Lung (tissue), 12 donors: Measurements from ENCODE around the gene CREB5. TPM values are rescaled to one million over a fixed set of nuclear protein-coding genes. Genes with fewer than 3 reads are reported as not detected.

ENCODE experiments used
- ATAC-seq: fragments of 200-7000 bp; cut with Tn5 transposase; one replicate; pipeline ENCODE4 v1.9.1; 2020; ENCODE audit warnings: moderate number of reproducible peaks; ENCODE audit not compliant: insufficient read depth, low FRiP score
- DNase-seq, 3 donors: peaks; one replicate each; pipeline ENCODE4 v3.0.0-alpha.2; 2013 to 2017
- H3K27ac ChIP-seq, 2 donors: one replicate each; pipeline ENCODE4 v1.5.1; 2013; ENCODE audit warnings: mild to moderate bottlenecking in 2 of 2, moderate library complexity in 2 of 2, control low read depth in 1 of 2, inconsistent platforms in 1 of 2, low read depth in 1 of 2, low read length in 1 of 2
- H3K27me3 ChIP-seq, 3 donors: one replicate each; pipeline ENCODE4 v1.5.1; 2013; ENCODE audit warnings: low read length in 2 of 3; ENCODE audit not compliant: control insufficient read depth in 3 of 3, insufficient read depth in 3 of 3
- H3K36me3 ChIP-seq, 4 donors: one replicate each; pipeline ENCODE4 v1.5.1; 2013; ENCODE audit warnings: low read length in 4 of 4, mild to moderate bottlenecking in 1 of 4, moderate library complexity in 1 of 4; ENCODE audit not compliant: control insufficient read depth in 4 of 4, insufficient read depth in 4 of 4
- H3K4me1 ChIP-seq, 5 donors: one replicate each; pipeline ENCODE4 v1.5.1; 2013; ENCODE audit warnings: low read length in 5 of 5, mild to moderate bottlenecking in 2 of 5, moderate library complexity in 1 of 5; ENCODE audit not compliant: control insufficient read depth in 5 of 5, insufficient read depth in 5 of 5
- H3K4me3 ChIP-seq: one replicate; pipeline ENCODE4 v1.5.1; 2013; ENCODE audit warnings: mild to moderate bottlenecking, control low read depth, moderate library complexity
- H3K9ac ChIP-seq, 2 donors: one replicate each; pipeline ENCODE4 v1.5.1; 2013; ENCODE audit warnings: low read length in 2 of 2, control low read depth in 1 of 2; ENCODE audit not compliant: insufficient read depth in 1 of 2
- H3K9me3 ChIP-seq, 4 donors: one replicate each; pipeline ENCODE4 v1.5.1; 2013; ENCODE audit warnings: low read length in 3 of 4, mild to moderate bottlenecking in 1 of 4, moderate library complexity in 1 of 4; ENCODE audit not compliant: control insufficient read depth in 4 of 4, insufficient read depth in 3 of 4
- WGBS, 2 donors: extraction: QIAGEN DNeasy Blood & Tissue Kit; methylation state at CpG; one replicate each; pipeline ENCODE4 v1.1.7; 2013; 5-methylcytosine and 5-hydroxymethylcytosine counted together
- polyA plus RNA-seq, 2 donors: library from polyadenylated mRNA; stranded (reverse); fragments of 200-250 nt; gene quantifications; one replicate each; pipeline ENCODE4 v1.2.1, GENCODE V29; 2013
- total RNA-seq, 2 donors: library from RNA; depleted of rRNA in 1 of 2; stranded (reverse); fragments of >200 nt in 1 of 2; gene quantifications; one replicate each; pipeline ENCODE4 v1.2.1, GENCODE V29; 2014 to 2021
- TF ChIP-seq, protein P1 (sequence below): IDR thresholded peaks from 2 replicates; pipeline ENCODE4 v1.5.1; 2012; ENCODE audit warnings: mild to moderate bottlenecking; ENCODE audit errors: control extremely low read depth, extremely low read depth
- donor health status: control.
- donor health status: control.
- donor health status: Bipolar disorder and iron deficiency.
- donor health status: healthy.
- donor health status: DM: yes; HTN: yes; CAD: no.

CREB5 gene
- total and polyA plus RNA-seq, 4 donors: 2.7 to 23.1 (median 9.6) TPM

DNA sequence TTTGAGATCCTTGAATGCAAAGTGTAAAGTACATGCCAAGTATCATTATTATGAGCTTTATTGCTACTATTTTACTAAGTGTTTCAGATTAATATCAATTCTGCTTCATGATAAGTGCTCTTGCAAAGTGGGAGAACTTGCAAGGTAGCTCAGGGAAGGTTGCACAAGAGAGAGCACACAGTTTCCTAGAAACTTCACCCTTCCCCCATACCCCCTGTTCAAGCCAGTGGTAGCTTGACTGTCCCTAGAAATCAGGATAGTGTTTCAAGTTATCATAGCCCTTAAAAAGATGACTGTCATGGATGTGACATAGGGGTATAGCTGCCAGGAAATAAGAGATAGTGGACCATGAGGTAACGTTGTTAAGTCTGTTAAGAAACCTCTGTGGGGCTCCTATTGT lies 294.3 kb downstream of the CREB5 start:
- no peak overlapping the region for H3K27ac ChIP-seq
- no peaks in the 10 kb centered on the region for H3K27me3 ChIP-seq
- H3K4me1 ChIP-seq: peaks cover 2 to 25% (median 10%) of the 10 kb centered on the region in 5 donors
- WGBS, 2 donors: 71 to 81% methylated on average over 1 of the region's 1 CpG
- DNase-seq (peak in 1 of 3 donors; percentile 79), ATAC-seq (peak; percentile 41)
- H3K4me3 ChIP-seq: no peak overlapping the region
- H3K9me3 ChIP-seq: no peaks in the 10 kb centered on the region
- no peak overlapping the region for H3K9ac ChIP-seq
- TF ChIP-seq, protein P1, sequence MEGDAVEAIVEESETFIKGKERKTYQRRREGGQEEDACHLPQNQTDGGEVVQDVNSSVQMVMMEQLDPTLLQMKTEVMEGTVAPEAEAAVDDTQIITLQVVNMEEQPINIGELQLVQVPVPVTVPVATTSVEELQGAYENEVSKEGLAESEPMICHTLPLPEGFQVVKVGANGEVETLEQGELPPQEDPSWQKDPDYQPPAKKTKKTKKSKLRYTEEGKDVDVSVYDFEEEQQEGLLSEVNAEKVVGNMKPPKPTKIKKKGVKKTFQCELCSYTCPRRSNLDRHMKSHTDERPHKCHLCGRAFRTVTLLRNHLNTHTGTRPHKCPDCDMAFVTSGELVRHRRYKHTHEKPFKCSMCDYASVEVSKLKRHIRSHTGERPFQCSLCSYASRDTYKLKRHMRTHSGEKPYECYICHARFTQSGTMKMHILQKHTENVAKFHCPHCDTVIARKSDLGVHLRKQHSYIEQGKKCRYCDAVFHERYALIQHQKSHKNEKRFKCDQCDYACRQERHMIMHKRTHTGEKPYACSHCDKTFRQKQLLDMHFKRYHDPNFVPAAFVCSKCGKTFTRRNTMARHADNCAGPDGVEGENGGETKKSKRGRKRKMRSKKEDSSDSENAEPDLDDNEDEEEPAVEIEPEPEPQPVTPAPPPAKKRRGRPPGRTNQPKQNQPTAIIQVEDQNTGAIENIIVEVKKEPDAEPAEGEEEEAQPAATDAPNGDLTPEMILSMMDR: no peak
- H3K36me3 ChIP-seq: no peaks in the 10 kb centered on the region

DNA sequence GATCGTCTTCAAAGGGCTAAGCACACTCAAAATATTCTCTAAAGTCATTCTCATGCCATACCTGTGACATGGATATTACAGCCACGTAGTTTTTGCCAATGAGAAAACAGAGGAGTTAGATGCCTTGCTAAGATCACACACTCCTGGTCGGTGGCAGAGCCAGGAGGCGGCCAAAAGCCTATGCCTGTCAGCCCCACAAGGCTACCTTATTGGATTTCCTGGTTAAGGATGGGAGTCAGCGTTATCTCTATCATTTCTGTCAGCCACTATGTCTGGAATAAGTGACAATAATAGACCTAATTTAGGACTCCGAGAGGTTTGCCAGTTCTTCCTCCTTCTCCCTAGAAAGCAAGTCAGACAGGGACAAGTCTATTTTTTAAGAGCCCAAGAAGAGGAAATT lies 295.0 kb downstream of the CREB5 start:
- Histone ChIP-seq H3K4me1 (peaks cover 0 to 18% (median 9%) of the 10 kb centered on the region in 5 donors), H3K27ac (no peak overlapping the region), H3K27me3 (no peaks in the 10 kb centered on the region), H3K4me3 (no peak overlapping the region), H3K9ac (no peak overlapping the region), H3K9me3 (no peaks in the 10 kb centered on the region), H3K36me3 (no peaks in the 10 kb centered on the region)
- DNase-seq: no peak
- WGBS, 2 donors: 71 to 88% methylated on average over 6 of the region's 6 CpGs
- ATAC-seq: no peak
- TF ChIP-seq, protein P1: no peak

DNA sequence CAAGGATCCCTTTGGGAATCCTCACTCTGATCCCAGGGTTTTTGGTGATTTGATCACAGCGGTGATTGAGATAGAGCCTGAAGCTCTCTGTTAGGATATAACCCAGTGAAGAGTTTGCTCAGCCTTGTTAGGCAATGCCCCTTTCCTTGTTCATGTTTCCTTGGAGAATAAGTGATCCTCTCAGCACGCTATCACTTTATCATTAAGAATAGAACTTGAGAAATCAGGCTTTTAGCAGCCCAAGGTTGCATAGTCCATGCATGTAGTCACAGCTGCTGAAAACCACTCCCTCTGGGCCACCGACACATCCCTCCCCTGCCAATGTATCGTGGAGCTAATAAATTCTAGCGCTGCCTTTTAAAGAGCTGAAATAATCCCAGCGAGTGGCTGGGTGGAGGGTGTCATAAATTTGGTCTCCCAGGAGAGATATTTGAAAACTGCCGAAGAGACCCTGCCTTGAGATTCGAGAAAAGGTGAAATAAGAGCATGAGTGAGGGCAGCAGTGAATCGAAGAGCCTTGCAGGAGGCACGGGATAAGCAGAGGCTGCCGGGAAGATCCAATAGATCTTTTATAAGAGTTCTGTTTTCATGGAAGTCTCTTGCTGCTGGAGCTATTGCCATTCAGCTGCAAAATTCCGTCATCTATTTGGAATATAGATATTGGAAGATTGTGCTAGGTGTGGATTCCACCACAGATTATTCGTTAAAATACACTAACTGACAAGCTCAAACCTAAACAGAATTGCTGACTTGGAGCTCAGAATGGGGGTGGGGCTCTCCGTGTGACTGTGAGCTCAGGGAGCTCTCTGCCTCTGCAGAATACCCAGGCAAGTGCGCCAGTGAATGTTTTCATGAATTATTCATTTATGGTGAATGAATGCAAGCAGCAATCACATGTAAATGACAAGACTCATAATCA lies 296.0 kb downstream of the CREB5 start:
- Histone ChIP-seq H3K9me3 (no peaks in the 10 kb centered on the region), H3K9ac (no peak overlapping the region), H3K4me3 (no peak overlapping the region), H3K4me1 (peaks cover 0 to 13% (median 2%) of the 10 kb centered on the region in 5 donors), H3K27ac (no peak overlapping the region), H3K27me3 (no peaks in the 10 kb centered on the region), H3K36me3 (no peaks in the 10 kb centered on the region)
- 73 to 76% methylated on average over 15 of the region's 15 CpGs for WGBS, 2 donors
- ATAC-seq (peak; percentile 41), DNase-seq (peak in 1 of 3 donors; percentile 22)
- TF ChIP-seq, protein P1: no peak
